WTC11 (cell line): Measurements from ENCODE around the gene DNAH9.

Experiments used
- CBFB ChIP-seq: sonication (generic); formaldehyde crosslinking; IDR thresholded peaks from 2 replicates; pipeline ENCODE4 v1.8.1; 2022; ENCODE audit warnings: mild to moderate bottlenecking, low read depth, missing genetic modification reagents
- ESRRA ChIP-seq: sonication (generic); formaldehyde crosslinking; IDR thresholded peaks from 2 replicates; pipeline ENCODE4 v1.8.1; 2022; ENCODE audit warnings: mild to moderate bottlenecking, missing genetic modification reagents, borderline replicate concordance
- JUN ChIP-seq: sonication (generic); formaldehyde crosslinking; IDR thresholded peaks from 2 replicates; pipeline ENCODE4 v1.8.0; 2023; ENCODE audit warnings: mild to moderate bottlenecking, missing genetic modification reagents
- RELA ChIP-seq: sonication (generic); formaldehyde crosslinking; IDR thresholded peaks from 2 replicates; pipeline ENCODE4 v1.8.1; 2022; ENCODE audit warnings: missing genetic modification reagents, mild to moderate bottlenecking, borderline replicate concordance
- SMAD4 ChIP-seq: sonication (generic); formaldehyde crosslinking; IDR thresholded peaks from 2 replicates; pipeline ENCODE4 v1.8.0; 2022; ENCODE audit warnings: mild to moderate bottlenecking, missing genetic modification reagents
- ZNF671 ChIP-seq: fragments of 250-450 bp; sonication (Bioruptor Pico); IDR thresholded peaks from 2 replicates; pipeline ENCODE4 v1.8.0; 2021; ENCODE audit warnings: mild to moderate bottlenecking
- TF ChIP-seq, protein P1 (sequence below): fragments of 250-450 bp; sonication (Bioruptor Pico); IDR thresholded peaks from 2 replicates; pipeline ENCODE4 v2.1.2; 2022; ENCODE audit warnings: mild to moderate bottlenecking, moderate library complexity
- TF ChIP-seq, protein P2 (sequence below): fragments of 200-600 bp; IDR thresholded peaks from 2 replicates; pipeline ENCODE4 v1.8.0; 2022; ENCODE audit warnings: antibody characterized with exemption
- TF ChIP-seq, protein P3 (sequence below): sonication (generic); formaldehyde crosslinking; IDR thresholded peaks from 2 replicates; pipeline ENCODE4 v1.8.0; 2022; ENCODE audit warnings: mild to moderate bottlenecking, missing genetic modification reagents

DNA sequence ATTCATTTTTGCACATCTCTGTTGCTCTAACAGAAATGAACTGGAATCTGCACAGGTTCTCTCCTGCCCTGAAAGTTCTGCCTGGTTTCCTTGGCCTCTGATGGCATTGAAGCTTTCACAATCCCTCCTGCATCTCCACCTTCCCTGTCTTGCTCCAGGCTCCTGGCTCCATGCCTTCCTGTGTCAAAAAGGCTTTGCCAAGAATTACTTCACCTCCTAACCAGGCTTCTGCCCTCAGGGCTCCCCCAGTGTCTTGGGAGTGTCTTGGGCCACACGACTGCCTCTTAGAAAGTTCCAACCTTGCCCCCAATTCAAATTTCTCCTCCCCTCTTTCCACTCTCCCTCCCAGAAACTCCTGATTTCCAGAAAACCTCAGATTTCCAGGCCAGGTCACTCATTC lies 37.0 kb upstream of the DNAH9 start:
- TF ChIP-seq, protein P1, sequence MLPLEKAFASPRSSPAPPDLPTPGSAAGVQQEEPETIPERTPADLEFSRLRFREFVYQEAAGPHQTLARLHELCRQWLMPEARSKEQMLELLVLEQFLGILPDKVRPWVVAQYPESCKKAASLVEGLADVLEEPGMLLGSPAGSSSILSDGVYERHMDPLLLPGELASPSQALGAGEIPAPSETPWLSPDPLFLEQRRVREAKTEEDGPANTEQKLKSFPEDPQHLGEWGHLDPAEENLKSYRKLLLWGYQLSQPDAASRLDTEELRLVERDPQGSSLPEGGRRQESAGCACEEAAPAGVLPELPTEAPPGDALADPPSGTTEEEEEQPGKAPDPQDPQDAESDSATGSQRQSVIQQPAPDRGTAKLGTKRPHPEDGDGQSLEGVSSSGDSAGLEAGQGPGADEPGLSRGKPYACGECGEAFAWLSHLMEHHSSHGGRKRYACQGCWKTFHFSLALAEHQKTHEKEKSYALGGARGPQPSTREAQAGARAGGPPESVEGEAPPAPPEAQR = no peak
- TF ChIP-seq, protein P2, sequence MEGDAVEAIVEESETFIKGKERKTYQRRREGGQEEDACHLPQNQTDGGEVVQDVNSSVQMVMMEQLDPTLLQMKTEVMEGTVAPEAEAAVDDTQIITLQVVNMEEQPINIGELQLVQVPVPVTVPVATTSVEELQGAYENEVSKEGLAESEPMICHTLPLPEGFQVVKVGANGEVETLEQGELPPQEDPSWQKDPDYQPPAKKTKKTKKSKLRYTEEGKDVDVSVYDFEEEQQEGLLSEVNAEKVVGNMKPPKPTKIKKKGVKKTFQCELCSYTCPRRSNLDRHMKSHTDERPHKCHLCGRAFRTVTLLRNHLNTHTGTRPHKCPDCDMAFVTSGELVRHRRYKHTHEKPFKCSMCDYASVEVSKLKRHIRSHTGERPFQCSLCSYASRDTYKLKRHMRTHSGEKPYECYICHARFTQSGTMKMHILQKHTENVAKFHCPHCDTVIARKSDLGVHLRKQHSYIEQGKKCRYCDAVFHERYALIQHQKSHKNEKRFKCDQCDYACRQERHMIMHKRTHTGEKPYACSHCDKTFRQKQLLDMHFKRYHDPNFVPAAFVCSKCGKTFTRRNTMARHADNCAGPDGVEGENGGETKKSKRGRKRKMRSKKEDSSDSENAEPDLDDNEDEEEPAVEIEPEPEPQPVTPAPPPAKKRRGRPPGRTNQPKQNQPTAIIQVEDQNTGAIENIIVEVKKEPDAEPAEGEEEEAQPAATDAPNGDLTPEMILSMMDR = no peak
- no peak for TF ChIP-seq RELA
- TF ChIP-seq ESRRA (CRISPR knock-in tag) = no peak
- no peak for TF ChIP-seq JUN
- TF ChIP-seq, protein P3, sequence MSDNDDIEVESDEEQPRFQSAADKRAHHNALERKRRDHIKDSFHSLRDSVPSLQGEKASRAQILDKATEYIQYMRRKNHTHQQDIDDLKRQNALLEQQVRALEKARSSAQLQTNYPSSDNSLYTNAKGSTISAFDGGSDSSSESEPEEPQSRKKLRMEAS (CRISPR knock-in tag) = no peak
- TF ChIP-seq ZNF671 (CRISPR knock-in tag) = no peak
- no peak for TF ChIP-seq CBFB (CRISPR knock-in tag)
- no peak for TF ChIP-seq SMAD4 (CRISPR knock-in tag)
